DOHH2 (cell line): Measurements from ENCODE around the gene TMEM253.

Experiments used
- CTCF ChIP-seq: fragments of 200-600 bp; sonication (generic); IDR thresholded peaks from one replicate; pipeline ENCODE4 v1.5.1; 2014; ENCODE audit warnings: antibody characterized with exemption, mild to moderate bottlenecking, low read depth, low read length; ENCODE audit not compliant: poor library complexity, severe bottlenecking
- EZH2phosphoT487 ChIP-seq: fragments of 200-600 bp; sonication (generic); IDR thresholded peaks from 2 replicates; pipeline ENCODE4 v1.6.1; 2017; ENCODE audit warnings: borderline replicate concordance, mild to moderate bottlenecking, antibody characterized with exemption, low read length, moderate library complexity, mixed read lengths

- TF ChIP-seq EZH2phosphoT487 (no peak), CTCF (no peak)
Observed at GRCh38 chr14:21109377-21110138, 8.7 kb downstream of the TMEM253 start.
